NCI-H2227 (cell line): ENCODE data around the gene PRSS36.

Experiments used
- DNase-seq: peaks from one replicate; lab custom pipeline; 2025; ENCODE audit not compliant: unreplicated experiment; lab: John Stamatoyannopoulos, UW

The PRSS36 gene

DNA sequence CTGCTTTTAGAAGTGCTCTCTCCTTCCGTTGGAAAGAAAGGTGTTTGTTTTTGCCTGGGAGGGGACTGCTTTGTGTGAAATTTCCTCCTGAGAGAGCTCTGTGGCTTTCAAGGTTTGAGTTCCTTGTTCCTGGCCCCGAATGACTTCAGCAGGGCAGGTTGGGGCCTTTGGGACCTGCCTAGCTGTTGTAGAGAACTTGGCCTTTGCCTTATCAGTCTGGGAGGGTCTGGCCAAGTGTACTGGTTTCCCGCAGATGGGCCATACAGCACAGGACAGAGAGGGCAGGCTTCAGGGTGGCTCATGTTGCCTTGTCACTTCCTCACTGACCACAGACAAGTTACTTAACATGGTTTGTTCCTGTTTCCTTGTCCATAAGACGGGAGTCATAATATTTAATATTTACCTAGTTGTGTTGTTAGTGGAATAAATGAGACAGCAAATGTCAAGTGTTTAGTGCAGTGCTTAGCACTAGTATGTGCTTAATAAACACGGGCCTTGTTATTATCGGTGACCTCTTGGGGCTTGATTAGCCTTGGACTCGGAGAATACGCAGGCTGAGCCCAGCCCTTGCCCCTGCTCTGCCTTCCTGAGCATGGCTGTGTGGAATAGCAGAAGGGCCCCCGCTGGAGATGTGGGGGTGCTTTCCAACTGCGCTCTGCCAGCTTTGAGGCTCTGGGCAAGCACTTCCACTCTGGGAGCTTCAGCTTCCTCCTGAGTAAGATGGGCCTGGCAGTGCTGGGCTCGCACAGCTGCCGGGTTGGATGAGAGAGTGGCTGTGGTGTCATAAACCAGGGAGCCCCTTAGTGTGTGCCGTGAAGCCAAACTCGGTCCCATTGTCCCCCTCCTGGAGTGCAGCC, 20.9 kb downstream of the PRSS36 start:
- no peak for DNase-seq

- no peak for DNase-seq
These were observed 22.7 kb downstream of the PRSS36 start for GRCh38 chr16:31127182-31127581.

GRCh38 chr16:31125844-31126243, 24.0 kb downstream of the PRSS36 start:
- no peak for DNase-seq

- no peak for DNase-seq
These were observed 29.7 kb downstream of the PRSS36 start for GRCh38 chr16:31120129-31120528.

- no peak for DNase-seq
These were observed 31.4 kb downstream of the PRSS36 start for GRCh38 chr16:31118223-31119155.

DNA sequence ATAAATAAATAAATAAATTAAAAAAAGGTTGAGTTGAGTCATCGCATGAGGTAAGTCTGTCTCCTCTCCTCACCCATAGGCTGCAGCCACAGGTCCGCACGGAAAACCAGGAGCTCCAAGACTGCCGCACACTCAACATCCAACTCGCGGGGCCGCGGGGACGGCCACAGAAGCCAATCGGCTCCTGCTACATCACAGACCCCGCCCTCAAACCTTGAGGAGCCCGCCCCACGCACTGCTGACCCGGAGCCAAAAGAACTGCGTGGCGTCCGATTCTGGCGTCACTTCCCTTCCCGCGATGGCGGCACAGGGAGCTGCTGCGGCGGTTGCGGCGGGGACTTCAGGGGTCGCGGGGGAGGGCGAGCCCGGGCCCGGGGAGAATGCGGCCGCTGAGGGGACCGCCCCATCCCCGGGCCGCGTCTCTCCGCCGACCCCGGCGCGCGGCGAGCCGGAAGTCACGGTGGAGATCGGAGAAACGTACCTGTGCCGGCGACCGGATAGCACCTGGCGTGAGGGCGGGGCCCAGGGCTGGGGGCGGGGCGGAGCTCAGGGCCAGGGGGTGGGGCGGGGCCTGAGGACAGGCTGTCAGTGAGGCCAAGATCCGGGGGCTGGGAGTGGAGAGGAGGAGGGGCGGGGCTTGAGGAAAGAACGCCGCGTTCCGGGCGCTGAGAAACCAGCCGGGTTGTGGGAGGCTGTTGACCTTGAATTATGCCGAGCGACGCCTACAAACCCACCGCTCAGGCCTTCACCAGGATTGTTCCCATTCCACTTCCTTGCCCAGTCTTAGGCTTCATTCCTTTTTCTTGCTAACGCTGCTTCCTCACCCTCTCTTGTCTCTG, 32.3 kb downstream of the PRSS36 start, which contains the start of gene KAT8:
Gene KAT8 (plus strand): TSS at position 281 of the 839 bp plus-strand sequence. CDS start 18 bp downstream, at position 299.
- DNase-seq: peak; percentile 99

- DNase-seq: no peak
These were observed 35.4 kb downstream of the PRSS36 start for GRCh38 chr16:31114468-31114867.

- no peak for DNase-seq
These were observed 36.4 kb downstream of the PRSS36 start for GRCh38 chr16:31113121-31114120.

- no peak for DNase-seq
These were observed 37.2 kb downstream of the PRSS36 start for GRCh38 chr16:31112711-31113110.

DNA sequence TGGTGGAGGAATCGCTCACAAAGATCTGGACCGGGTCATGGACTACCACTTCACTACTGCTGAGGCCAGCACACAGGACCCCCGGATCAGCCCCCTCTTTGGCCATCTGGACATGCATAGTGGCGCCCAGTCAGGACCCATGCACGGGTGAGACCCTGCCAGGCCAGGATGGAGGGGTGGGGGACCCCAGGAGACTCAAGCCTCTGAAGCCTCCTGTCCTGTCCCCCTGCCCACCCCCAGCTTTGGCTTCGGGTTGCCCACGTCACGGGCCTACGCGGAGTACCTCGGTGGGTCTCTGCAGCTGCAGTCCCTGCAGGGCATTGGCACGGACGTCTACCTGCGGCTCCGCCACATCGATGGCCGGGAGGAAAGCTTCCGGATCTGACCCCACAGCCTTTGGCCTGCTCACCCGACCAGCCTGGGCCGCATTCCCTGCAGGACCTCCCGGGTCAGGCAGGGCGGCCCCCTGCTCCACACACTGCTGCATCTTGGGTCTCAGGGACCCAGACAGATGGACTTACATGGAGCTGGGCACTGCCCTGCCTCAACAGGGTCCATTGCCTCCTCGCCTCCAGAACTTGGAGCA, 37.9 kb downstream of the PRSS36 start:
- no peak for DNase-seq

DNA sequence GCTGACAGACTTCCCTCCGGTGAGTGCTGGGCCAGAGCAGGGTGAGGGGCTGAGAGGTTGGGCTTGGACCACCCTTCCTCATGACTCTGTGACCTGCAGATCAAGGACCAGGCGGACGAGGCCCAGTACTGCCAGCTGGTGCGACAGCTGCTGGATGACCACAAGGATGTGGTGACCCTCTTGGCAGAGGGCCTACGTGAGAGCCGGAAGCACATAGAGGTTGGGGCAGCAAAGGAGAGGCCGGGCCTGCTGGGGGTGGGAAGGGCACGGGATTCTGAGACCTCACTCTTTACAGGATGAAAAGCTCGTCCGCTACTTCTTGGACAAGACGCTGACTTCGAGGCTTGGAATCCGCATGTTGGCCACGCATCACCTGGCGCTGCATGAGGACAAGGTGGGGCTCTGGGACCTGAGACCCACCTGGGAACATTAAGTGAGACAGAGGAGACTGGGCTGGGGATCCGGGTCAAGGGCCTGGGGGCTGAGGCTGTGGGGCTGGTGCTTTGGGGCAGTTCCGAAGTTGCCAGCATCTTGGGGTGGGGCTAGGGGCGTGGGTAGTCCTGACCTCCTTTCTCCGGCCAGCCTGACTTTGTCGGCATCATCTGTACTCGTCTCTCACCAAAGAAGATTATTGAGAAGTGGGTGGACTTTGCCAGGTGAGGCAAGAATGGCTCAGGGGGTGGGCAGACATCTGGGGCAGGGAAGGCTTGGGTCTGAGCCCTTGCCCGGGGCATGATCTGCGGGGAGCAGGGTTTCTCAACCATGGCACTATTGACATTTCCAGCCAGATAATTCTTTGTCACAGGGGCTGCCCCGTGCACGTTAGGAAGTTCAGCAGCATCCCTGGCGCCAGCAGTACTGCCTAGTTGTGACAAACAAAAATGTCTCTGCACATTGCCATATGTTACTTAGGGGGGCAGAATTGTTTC, 39.5 kb downstream of the PRSS36 start:
- no peak for DNase-seq

GRCh38 chr16:31109622-31110021, 40.2 kb downstream of the PRSS36 start:
- no peak for DNase-seq

DNA sequence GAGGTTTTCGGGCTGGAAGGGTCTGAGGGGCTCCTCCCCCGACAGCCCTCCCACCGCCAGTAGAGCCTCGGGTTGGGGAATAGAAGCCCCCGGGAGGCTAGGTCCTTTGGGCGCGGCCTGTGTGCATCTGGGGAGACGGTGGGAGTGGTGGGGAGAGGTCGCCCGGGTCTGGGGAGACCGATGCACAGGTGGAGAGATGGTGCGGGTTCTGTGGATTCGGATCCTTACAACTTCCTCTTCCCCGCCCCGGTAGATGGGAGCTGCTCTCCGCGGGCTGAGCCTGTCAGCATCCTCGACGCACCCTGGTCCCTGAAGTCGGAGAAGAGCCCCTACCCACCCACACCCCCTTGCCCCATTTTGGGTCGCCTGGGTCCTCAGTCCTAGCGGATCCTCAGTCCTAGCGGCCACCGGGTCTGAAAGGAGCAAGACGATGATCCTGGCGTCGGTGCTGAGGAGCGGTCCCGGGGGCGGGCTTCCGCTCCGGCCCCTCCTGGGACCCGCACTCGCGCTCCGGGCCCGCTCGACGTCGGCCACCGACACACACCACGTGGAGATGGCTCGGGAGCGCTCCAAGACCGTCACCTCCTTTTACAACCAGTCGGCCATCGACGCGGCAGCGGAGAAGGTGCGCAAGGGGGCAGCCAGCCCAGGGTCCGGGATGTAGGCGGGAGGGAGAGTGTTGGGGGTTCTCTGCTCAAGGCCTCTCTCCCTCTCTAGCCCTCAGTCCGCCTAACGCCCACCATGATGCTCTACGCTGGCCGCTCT, 40.9 kb downstream of the PRSS36 start:
- peak; percentile 22 for DNase-seq

DNA sequence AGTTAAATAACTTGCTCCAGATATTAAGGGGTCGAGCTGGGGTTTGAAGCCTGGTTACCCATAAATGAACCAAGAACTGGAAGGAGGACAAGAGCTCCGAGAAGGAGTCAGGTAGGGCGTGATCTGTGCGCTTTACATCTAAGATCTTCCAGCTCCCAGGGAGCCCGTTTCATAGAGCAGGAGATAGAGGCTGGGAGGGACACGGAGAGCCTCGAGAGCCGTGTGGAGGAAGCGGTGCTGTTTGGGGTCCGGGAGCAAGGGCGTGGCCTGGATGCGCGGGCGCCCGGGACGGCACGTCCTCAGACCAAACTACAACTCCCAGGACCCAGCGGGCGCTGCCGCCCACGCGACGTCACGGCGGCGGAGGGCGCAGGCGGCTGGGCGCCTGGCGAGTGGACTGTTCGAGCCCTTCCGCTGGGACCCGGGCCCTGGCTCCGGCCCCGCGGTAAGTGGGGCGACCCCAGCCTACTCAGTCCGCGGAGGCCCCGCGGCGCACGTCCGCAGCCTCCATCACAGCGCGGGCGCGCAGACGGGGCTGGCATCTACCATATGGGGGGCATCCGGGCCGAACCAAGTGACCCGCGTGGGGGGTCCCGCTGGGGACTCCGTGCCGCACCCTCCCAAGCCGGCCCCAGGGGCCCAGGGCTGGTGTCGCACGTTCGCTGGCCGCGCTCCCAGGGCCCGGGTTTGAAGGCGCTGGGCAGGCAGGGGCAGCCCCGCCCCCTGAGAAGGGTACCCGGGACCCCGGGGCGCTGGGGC, 41.7 kb downstream of the PRSS36 start, which contains the start of gene BCKDK:
Gene BCKDK (plus strand): TSS at position 352 of the 759 bp plus-strand sequence. CDS start 838 bp downstream, outside the sequence.
- peak; percentile 84 for DNase-seq

GRCh38 chr16:31107465-31107867, 42.4 kb downstream of the PRSS36 start:
- DNase-seq: no peak
